Skeletal muscle satellite cell (primary cell): ENCODE data around the gene EIF2B2. TPM values are rescaled to one million over a fixed set of nuclear protein-coding genes. Genes with fewer than 3 reads are reported as not detected.

Source experiments
- H3K27me3 ChIP-seq: 2 replicates; pipeline ENCODE4 v1.7.0; 2013; ENCODE audit warnings: low read length; ENCODE audit not compliant: control insufficient read depth, insufficient read depth
- H3K36me3 ChIP-seq: 2 replicates; pipeline ENCODE4 v1.7.0; 2013; ENCODE audit warnings: mild to moderate bottlenecking, control low read depth, low read length; ENCODE audit not compliant: insufficient read depth
- H3K4me1 ChIP-seq: 2 replicates; pipeline ENCODE4 v1.7.0; 2013; ENCODE audit warnings: low read length; ENCODE audit not compliant: control insufficient read depth, insufficient read depth
- H3K4me2 ChIP-seq: 2 replicates; pipeline ENCODE4 v1.7.0; 2013; ENCODE audit warnings: mild to moderate bottlenecking, low read length
- H3K4me3 ChIP-seq: 2 replicates; pipeline ENCODE4 v1.7.0; 2013; ENCODE audit warnings: low read length
- H3K9ac ChIP-seq: 2 replicates; pipeline ENCODE4 v1.7.0; 2013; ENCODE audit warnings: mild to moderate bottlenecking, low read depth, low read length, moderate library complexity
- H3K9me3 ChIP-seq: replicated peaks from 2 replicates; pipeline ENCODE4 v1.7.0; 2013; ENCODE audit warnings: mild to moderate bottlenecking, control low read depth, low read length
- total RNA-seq: library from RNA; depleted of rRNA; stranded (reverse); fragments of >200 nt; gene quantifications from 2 replicates; pipeline ENCODE4 v1.2.3, GENCODE V29; 2012; rRNA removed

EIF2B2 gene
- total RNA-seq: 27.5 and 49.2 TPM in 2 replicates

DNA sequence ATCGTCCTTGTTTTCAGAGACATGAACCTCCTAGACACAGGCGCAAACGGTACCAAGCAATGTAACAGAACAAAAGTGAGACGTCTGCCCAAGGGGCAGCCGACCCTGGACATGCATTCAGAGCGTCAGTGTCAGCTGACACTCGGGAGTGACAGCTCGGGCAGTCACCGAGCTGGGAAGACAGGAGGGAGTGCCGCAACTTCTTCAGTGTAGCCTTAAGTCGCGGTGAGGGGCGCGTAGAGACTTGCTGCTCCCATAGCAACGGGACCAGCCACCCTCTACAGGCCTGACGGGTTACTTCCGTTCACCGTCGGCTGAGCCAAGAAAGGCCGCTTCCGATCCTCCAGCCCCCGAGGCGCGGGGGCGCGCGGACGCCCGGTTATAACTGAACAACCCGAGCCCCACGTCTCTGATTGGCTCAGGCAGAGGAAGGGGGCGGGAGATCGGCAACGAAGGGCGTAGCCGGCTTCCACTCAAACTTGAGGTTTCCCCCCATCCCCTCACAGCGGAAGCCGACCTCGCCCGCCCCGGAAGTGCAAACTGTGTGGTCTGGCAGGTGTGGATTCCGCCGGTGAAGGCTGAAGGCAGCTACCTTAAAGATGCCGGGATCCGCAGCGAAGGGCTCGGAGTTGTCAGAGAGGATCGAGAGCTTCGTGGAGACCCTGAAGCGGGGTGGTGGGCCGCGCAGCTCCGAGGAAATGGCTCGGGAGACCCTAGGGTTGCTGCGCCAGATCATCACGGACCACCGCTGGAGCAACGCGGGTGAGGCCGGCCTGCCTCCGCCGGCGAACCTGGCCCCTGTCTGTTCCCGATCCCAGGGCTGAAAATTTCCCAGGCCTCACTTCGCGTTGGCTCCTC lies at the start of gene EIF2B2:
Gene EIF2B2 (plus strand): TSS at position 530 of the 858 bp plus-strand sequence. CDS start 70 bp downstream, at position 600.
- H3K4me2 ChIP-seq: peak within 1 kb of the TSS; percentile 89

DNA sequence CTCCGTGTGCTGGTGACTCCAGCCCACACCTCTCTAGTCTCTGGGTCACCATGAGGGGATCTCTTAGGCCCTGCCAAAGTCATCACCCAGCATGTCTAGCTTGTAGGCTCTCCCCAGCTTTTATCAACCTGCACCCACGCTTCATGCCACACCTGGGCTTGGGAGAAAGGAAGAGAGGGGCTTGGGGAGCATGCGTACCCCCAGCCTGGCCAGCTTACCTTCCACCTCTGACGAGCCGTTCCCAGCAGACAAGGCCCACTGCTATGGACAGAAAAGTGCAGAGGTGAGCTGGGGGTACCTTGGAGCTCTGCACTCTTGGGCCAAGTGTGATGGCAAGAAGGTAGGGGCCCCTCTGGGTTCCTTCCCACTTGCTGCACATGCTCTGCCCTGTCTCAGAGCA lies 49.0 kb upstream of the EIF2B2 start:
- peaks cover 30% of the 10 kb centered on the region for H3K4me1 ChIP-seq
- H3K27me3 ChIP-seq: no peaks in the 10 kb centered on the region

More for the DNA sequence above, at the start of gene EIF2B2:
- Histone ChIP-seq H3K4me3 (peak within 1 kb of the TSS; percentile 93), H3K9ac (peak within 1 kb of the TSS; percentile 92), H3K36me3 (peaks cover 22% of the 10 kb centered on the region), H3K9me3 (no peaks in the 10 kb centered on the region), H3K4me1 (peaks cover 17% of the 10 kb centered on the region), H3K27me3 (no peaks in the 10 kb centered on the region)

DNA sequence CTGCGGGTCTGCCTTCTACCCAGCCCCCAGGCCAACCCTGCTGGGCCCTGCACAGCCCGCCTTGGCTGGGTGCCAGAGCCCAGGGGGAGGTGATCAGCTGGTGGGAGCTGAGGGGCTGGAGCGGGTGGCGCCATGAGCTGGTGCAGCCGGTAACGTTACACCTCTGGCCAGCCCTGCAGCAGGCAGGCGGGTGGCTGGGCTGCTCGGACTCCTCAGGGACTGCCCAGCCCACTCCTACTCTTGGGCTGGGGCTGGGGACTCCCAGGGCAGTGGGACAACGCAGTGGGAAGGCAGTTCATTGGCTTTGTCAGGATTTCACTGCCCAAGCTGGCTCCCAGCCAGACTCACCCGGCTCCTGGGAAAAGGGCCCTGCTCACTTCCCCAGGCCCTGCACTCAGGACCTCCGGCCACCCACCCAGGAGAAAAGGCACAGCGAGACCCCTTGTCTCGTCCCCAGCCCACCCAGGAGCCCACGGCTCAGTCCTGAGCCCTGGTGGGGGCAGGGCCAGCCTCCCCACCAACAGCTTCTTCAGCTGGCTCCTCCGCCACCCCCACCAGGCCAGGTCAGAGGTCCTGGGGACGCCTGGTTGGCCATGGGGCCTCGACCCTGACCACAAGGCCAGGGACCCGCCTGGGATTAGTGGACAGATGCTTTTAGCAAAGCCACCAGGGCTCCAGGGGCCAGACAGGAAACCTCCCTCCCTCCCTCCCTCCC lies 48.3 kb upstream of the EIF2B2 start:
- H3K4me2 ChIP-seq: peak overlapping the region; percentile 91
- peak overlapping the region; percentile 75 for H3K4me3 ChIP-seq
- H3K9ac ChIP-seq: peak overlapping the region; percentile 73
- H3K27me3 ChIP-seq: no peaks in the 10 kb centered on the region
- peaks cover 30% of the 10 kb centered on the region for H3K4me1 ChIP-seq
- peaks cover 32% of the 10 kb centered on the region for H3K36me3 ChIP-seq
- H3K9me3 ChIP-seq: no peaks in the 10 kb centered on the region

More for the DNA sequence above, 49.0 kb upstream of the EIF2B2 start:
- H3K9ac ChIP-seq: peak overlapping the region; percentile 73
- H3K36me3 ChIP-seq: peaks cover 39% of the 10 kb centered on the region
- peak overlapping the region; percentile 91 for H3K4me2 ChIP-seq
- peak overlapping the region; percentile 75 for H3K4me3 ChIP-seq
- H3K9me3 ChIP-seq: no peaks in the 10 kb centered on the region

DNA sequence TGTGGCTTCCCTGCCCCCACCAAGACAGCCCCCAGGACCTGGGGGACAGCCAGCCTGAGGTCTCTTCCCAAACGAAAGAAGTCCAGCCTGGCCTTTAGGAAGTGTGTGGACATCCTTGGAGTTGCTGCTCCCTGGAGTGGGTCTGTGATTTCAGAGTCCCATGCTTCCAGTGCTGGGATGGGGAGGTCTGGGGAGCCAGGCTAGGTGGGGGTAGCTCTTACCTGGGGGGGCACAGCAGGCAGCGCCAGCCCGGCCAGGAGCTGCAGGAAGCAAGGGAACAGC lies 47.8 kb upstream of the EIF2B2 start:
- H3K4me2 ChIP-seq: peak overlapping the region; percentile 91

DNA sequence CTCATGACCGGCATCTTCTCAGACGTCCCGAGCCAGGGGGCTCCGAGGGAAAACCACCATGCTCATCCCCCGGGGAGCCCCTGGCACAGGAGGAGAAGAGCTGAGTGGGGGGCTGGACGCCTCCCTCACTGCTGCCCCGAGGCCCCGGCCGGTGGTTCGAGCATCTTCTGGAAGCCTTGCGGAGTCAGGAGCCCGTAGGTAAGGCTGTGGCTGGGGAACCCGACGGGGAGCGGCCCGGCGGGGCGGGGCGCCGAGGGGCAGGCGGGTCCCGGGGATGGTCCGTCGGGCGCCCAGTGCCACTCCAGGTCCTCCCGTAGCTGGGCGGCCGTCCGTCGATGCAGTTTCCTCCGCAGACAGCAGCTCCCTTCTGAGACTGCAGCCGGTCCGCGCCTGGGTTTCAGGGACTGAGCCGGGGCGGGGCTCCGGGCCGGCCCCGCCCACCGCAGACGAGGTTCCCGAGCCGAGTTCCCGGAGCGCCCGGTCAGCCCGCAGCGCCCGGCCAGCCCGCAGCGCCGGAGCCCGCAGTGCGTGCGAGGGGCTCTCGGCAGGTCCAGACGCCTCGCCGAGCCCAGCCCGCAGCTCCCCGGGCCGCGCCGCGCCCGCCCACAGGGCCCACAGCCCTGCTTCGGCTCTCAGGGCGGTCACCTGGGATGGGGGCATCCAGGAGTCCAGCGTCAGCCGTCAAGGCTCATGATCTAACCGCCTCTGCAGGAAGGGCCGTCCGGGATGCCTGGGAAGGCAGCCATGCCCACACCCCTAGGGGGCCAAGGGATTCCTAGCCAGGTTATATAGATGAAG lies 47.3 kb upstream of the EIF2B2 start, which contains the start of gene PGF:
Gene PGF (minus strand): TSS at position 369 of the 798 bp plus-strand sequence. CDS start 355 bp downstream, at position 14.
- H3K27me3 ChIP-seq: no peaks in the 10 kb centered on the region
- H3K9ac ChIP-seq: peak within 1 kb of the TSS; percentile 73

More for the DNA sequence above, 47.8 kb upstream of the EIF2B2 start:
- Histone ChIP-seq H3K36me3 (peaks cover 28% of the 10 kb centered on the region), H3K27me3 (no peaks in the 10 kb centered on the region), H3K4me3 (peak overlapping the region; percentile 75), H3K4me1 (peaks cover 30% of the 10 kb centered on the region), H3K9me3 (no peaks in the 10 kb centered on the region), H3K9ac (peak overlapping the region; percentile 73)

DNA sequence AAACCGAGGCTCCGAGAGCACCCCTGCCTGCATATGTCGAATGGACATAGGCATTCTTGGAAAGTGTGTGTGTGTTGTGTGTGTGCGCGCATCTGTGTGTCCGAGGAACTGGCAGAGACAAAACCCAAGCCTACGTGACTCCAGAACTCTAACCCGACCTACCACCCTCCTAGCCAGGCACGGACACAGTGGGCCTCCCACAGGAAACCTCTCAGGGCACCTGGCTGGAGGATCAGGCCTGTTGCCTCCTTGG lies 46.8 kb upstream of the EIF2B2 start:
- Histone ChIP-seq H3K4me1 (peaks cover 27% of the 10 kb centered on the region), H3K4me2 (peak overlapping the region; percentile 91), H3K4me3 (peak overlapping the region; percentile 75), H3K9ac (peak overlapping the region; percentile 73), H3K27me3 (no peaks in the 10 kb centered on the region), H3K36me3 (peaks cover 18% of the 10 kb centered on the region), H3K9me3 (no peaks in the 10 kb centered on the region)

More for the DNA sequence above, 47.3 kb upstream of the EIF2B2 start, which contains the start of gene PGF:
- Histone ChIP-seq H3K9me3 (no peaks in the 10 kb centered on the region), H3K36me3 (peaks cover 23% of the 10 kb centered on the region), H3K4me3 (peak within 1 kb of the TSS; percentile 75), H3K4me1 (peaks cover 30% of the 10 kb centered on the region), H3K4me2 (peak within 1 kb of the TSS; percentile 91)

DNA sequence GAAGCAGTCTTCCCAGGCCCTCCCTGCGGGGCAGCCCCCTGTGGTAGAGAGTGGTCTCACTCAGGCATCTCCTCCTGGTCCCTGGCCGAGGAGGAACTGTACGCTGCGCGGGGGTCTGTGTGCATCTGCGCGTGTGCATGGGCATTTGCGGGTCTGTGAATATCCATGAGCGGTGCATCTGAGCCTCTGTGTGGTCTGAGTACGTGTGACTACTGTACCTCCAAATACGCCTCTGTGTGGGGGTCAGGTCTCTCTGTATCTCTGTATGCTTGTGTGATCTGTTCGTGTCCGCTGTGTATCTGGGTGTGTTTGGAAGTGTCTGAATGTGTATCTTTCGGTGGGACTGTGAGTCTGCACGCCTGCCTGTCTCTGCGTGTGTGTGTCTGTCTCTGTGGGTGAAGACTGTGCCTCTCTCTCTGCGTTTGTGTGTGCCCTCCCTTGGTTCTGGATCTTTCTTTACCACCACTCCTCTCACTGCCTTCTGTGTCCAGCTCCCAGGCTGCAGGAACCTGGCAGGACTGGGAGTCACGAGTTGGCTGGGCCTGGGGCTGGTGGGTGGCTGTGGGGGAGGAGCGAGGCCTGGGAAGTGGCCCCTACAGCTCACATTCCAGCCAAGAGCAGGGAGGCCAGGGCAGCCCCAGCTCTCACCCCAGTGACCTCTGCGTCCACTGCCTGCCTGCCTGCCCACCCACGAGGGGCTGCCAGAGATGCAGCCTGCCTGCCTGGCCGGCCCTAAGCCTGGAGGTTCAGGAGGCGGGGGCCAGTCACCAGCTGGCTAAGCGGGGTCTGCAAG lies 46.2 kb upstream of the EIF2B2 start:
- peak overlapping the region; percentile 75 for H3K4me3 ChIP-seq
- H3K4me1 ChIP-seq: peaks cover 23% of the 10 kb centered on the region
- peaks cover 13% of the 10 kb centered on the region for H3K36me3 ChIP-seq
- no peak overlapping the region for H3K9ac ChIP-seq
- no peaks in the 10 kb centered on the region for H3K27me3 ChIP-seq
- H3K4me2 ChIP-seq: peak overlapping the region; percentile 91
- no peaks in the 10 kb centered on the region for H3K9me3 ChIP-seq

DNA sequence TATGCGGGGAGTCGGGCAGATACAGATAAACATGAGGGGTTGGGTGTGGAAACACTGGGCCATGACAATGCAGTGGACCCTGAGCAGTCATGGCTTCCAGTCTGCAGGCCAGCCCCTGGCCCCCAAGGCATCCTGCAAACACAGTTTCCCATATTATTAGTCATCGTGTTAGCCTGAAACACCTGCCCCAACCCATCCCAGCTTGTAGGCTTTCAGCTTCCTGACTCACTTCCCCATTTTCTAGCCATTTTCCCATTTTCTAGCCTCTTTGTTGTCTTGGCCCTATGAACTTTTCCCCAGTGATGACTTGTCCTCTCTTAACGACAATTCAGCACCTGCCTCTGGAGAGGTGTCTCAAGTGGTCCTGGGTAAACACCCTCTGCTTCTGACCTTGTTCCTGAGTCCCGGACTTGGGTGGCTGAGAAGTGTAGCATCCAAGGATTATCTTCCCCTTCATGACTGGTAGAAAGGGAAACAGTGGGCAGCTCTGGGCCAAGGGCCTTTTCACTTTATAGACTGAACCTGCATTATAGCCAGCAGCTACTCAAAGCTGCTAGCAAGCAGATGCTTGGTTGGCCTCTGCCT lies 43.0 kb upstream of the EIF2B2 start:
- no peak overlapping the region for H3K9ac ChIP-seq
- peaks cover 3% of the 10 kb centered on the region for H3K27me3 ChIP-seq
- H3K4me2 ChIP-seq: no peak overlapping the region
- H3K4me1 ChIP-seq: peaks cover 17% of the 10 kb centered on the region
- H3K9me3 ChIP-seq: no peaks in the 10 kb centered on the region
- H3K4me3 ChIP-seq: no peak overlapping the region
- H3K36me3 ChIP-seq: no peaks in the 10 kb centered on the region

DNA sequence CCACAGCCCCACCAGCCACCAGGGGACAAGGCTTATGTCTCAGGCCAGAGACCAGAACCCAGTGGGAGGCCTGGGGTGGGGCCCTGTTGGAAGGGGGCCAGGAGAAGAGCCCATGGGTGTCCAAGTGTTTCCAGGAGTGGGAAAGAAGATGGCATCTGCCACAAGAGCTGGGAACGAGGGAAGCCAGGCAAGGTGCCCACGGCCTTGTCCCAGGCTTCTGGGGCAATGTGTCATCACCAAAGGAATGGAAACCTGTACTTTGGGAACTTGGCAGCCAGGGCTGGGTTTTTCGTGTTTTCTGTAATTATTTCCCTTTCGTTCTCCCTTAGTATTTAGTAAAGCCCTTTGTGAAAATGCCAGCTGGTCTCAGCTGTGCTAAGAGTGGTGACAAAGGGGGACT lies 42.0 kb upstream of the EIF2B2 start:
- no peaks in the 10 kb centered on the region for H3K36me3 ChIP-seq
- no peak overlapping the region for H3K4me3 ChIP-seq
- H3K27me3 ChIP-seq: peaks cover 3% of the 10 kb centered on the region
- H3K4me2 ChIP-seq: no peak overlapping the region
- H3K9ac ChIP-seq: no peak overlapping the region
- H3K9me3 ChIP-seq: no peaks in the 10 kb centered on the region
- peaks cover 26% of the 10 kb centered on the region for H3K4me1 ChIP-seq

DNA sequence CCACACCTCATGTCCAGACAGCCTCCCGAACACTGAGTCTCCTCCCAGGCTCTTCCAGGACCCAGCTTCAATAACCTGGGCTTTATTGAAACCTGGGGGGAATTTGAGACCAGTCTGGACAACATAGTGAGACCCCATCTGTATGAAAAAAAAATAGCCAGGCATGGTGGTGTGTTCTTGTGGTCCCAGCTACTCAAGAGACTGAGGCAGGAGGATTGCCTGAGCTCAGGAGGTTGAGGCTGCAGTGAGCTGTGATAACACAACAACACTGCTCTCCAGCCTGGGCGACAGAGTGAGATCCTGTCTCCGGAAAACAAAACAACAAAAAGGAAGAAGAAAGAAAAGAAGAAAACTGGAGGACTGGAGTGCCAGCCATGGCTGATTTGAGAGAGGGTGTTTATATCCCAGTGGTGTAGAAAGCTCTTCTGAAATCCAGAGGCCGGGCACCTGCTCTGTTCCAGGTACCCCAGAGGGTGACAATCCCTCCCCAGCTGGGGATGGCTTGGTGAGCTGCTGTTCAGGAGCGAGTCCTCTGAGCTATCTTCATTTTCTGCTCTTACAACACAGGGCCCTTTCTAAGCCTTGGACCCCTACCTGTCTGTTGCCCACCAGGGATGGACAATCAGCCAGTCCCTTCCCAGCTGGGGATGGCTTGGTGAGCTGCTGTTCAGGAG lies 41.3 kb upstream of the EIF2B2 start:
- no peak overlapping the region for H3K4me2 ChIP-seq
- H3K27me3 ChIP-seq: peaks cover 3% of the 10 kb centered on the region
- H3K4me1 ChIP-seq: peaks cover 30% of the 10 kb centered on the region
- H3K36me3 ChIP-seq: no peaks in the 10 kb centered on the region
- no peak overlapping the region for H3K4me3 ChIP-seq
- no peak overlapping the region for H3K9ac ChIP-seq
- no peaks in the 10 kb centered on the region for H3K9me3 ChIP-seq
